Breast epithelium (tissue), 4 donors: ENCODE data around the gene CLTC. TPM values are rescaled to one million over a fixed set of nuclear protein-coding genes. Genes with fewer than 3 reads are reported as not detected.

ENCODE experiments used
- DNase-seq, 2 donors: peaks; one replicate each; pipeline ENCODE4 v3.0.0-alpha.2; 2019; ENCODE audit warnings: low spot score in 2 of 2
- H3K27ac ChIP-seq, 2 donors: fragments of 200-600 bp; sonication (generic) in 1 of 2; one replicate each; pipeline ENCODE4 v1.5.1; 2016 to 2019; ENCODE audit warnings: mild to moderate bottlenecking in 1 of 2
- H3K27me3 ChIP-seq, 2 donors: fragments of 200-600 bp; sonication (generic) in 1 of 2; one replicate each; pipeline versions ENCODE4 v1.5.1 to v1.6.0; 2017 to 2019; ENCODE audit warnings: control low read depth in 1 of 2, mild to moderate bottlenecking in 1 of 2
- H3K36me3 ChIP-seq: fragments of 200-600 bp; one replicate; pipeline ENCODE4 v1.5.1; 2019
- H3K4me1 ChIP-seq, 2 donors: fragments of 200-600 bp; sonication (generic); one replicate each; pipeline ENCODE4 v1.5.1; 2016 to 2019; ENCODE audit warnings: control low read depth in 1 of 2
- H3K4me3 ChIP-seq, 3 donors: fragments of 200-600 bp; sonication (generic); 1 replicate in 2 of 3; 2 replicates in 1 of 3; pipeline ENCODE4 v1.5.1; 2016 to 2019; ENCODE audit warnings: mild to moderate bottlenecking in 3 of 3, moderate library complexity in 2 of 3
- H3K9me3 ChIP-seq, 2 donors: fragments of 200-600 bp; sonication (generic) in 1 of 2; one replicate each; pipeline ENCODE4 v1.5.1; 2016 to 2019; ENCODE audit warnings: control low read depth in 1 of 2
- CTCF ChIP-seq, 3 donors: fragments of 450-650 bp; IDR thresholded peaks; one replicate each; pipeline ENCODE4 v1.5.1; 2016 to 2017; ENCODE audit warnings: antibody characterized with exemption in 3 of 3, mild to moderate bottlenecking in 3 of 3, moderate library complexity in 3 of 3
- POLR2A ChIP-seq: fragments of 450-650 bp; IDR thresholded peaks from one replicate; pipeline ENCODE4 v1.6.1; 2016; ENCODE audit warnings: antibody characterized with exemption, mild to moderate bottlenecking, moderate library complexity
- POLR2AphosphoS5 ChIP-seq, 3 donors: sonication (generic); formaldehyde crosslinking; IDR thresholded peaks; one replicate each; pipeline ENCODE4 v1.6.1; 2017; ENCODE audit warnings: antibody characterized with exemption in 3 of 3
- intact Hi-C: fragments of 100-400 bp; cut with DNase I; formaldehyde crosslinking; loops from one replicate; pipeline ENCODE4 v1.15.1; 2023; ENCODE audit warnings: low total_unique reads
- total RNA-seq, 3 donors: library from RNA; depleted of rRNA; stranded (reverse); fragments of >200 nt; gene quantifications; one replicate each; pipeline ENCODE4 v1.1.0, GENCODE V29; 2016

CLTC gene
- total RNA-seq, 3 donors from 2014 or later: 199 to 231 (median 213) TPM

GRCh38 chr17:59669411-59669810 is 49.7 kb downstream of the CLTC start:
- H3K9me3 ChIP-seq: no peaks in the 10 kb centered on the region
- intact Hi-C loops: no loop called here
- no peak overlapping the region for H3K4me3 ChIP-seq
- no peak for DNase-seq
- TF ChIP-seq POLR2A (no peak), CTCF (IDR thresholded peaks at IDR 0.05) (no peak), POLR2AphosphoS5 (IDR thresholded peaks at IDR 0.05) (no peak)
- peaks cover 1% of the 10 kb centered on the region for H3K36me3 ChIP-seq
- no peaks in the 10 kb centered on the region for H3K27me3 ChIP-seq
- no peaks in the 10 kb centered on the region for H3K4me1 ChIP-seq
- H3K27ac ChIP-seq: no peak overlapping the region

- H3K27ac ChIP-seq: no peak overlapping the region
- H3K9me3 ChIP-seq: no peaks in the 10 kb centered on the region
- intact Hi-C loops: no loop called here
- TF ChIP-seq CTCF (IDR thresholded peaks at IDR 0.05): no peak
- TF ChIP-seq POLR2A: no peak
- no peak for TF ChIP-seq POLR2AphosphoS5 (IDR thresholded peaks at IDR 0.05)
- H3K4me3 ChIP-seq: no peak overlapping the region
- H3K4me1 ChIP-seq: no peaks in the 10 kb centered on the region
- DNase-seq: no peak
- peaks cover 6% of the 10 kb centered on the region for H3K36me3 ChIP-seq
- H3K27me3 ChIP-seq: no peaks in the 10 kb centered on the region
These were observed 50.2 kb downstream of the CLTC start for GRCh38 chr17:59669944-59670343.

- Histone ChIP-seq H3K4me3 (no peak overlapping the region), H3K36me3 (peaks cover 9% of the 10 kb centered on the region), H3K9me3 (no peaks in the 10 kb centered on the region), H3K27ac (no peak overlapping the region), H3K4me1 (no peaks in the 10 kb centered on the region), H3K27me3 (no peaks in the 10 kb centered on the region)
- no peak for TF ChIP-seq POLR2A
- no peak for TF ChIP-seq CTCF (IDR thresholded peaks at IDR 0.05)
- TF ChIP-seq POLR2AphosphoS5 (IDR thresholded peaks at IDR 0.05): no peak
- no peak for DNase-seq
- intact Hi-C loops: no loop called here
These were observed 51.7 kb downstream of the CLTC start for GRCh38 chr17:59671386-59671785.

GRCh38 chr17:59675231-59675630 is 55.5 kb downstream of the CLTC start:
- H3K9me3 ChIP-seq: no peaks in the 10 kb centered on the region
- no peak for TF ChIP-seq POLR2A
- no peak for TF ChIP-seq POLR2AphosphoS5 (IDR thresholded peaks at IDR 0.05)
- TF ChIP-seq CTCF (IDR thresholded peaks at IDR 0.05): no peak
- intact Hi-C loops: no loop called here
- no peaks in the 10 kb centered on the region for H3K4me1 ChIP-seq
- no peak overlapping the region for H3K27ac ChIP-seq
- no peaks in the 10 kb centered on the region for H3K27me3 ChIP-seq
- H3K36me3 ChIP-seq: peaks cover 15% of the 10 kb centered on the region
- DNase-seq: no peak
- no peak overlapping the region for H3K4me3 ChIP-seq

GRCh38 chr17:59676716-59677115 is 57.0 kb downstream of the CLTC start:
- Histone ChIP-seq H3K36me3 (peaks cover 15% of the 10 kb centered on the region), H3K27ac (no peak overlapping the region)

More at GRCh38 chr17:59676716-59677115, 57.0 kb downstream of the CLTC start:
- intact Hi-C loops: no loop called here
- no peak for TF ChIP-seq POLR2A
- no peak for TF ChIP-seq POLR2AphosphoS5 (IDR thresholded peaks at IDR 0.05)
- TF ChIP-seq CTCF (IDR thresholded peaks at IDR 0.05): no peak
- H3K4me1 ChIP-seq: no peaks in the 10 kb centered on the region
- H3K9me3 ChIP-seq: no peaks in the 10 kb centered on the region
- DNase-seq: no peak
- H3K27me3 ChIP-seq: no peaks in the 10 kb centered on the region
- no peak overlapping the region for H3K4me3 ChIP-seq
